Activated naive CD4-positive, alpha-beta T cell treated with anti-CD3 and anti-CD28 coated beads, Interleukin-2, amount 50 U/mL, for 16 hours (primary cell): Measurements from ENCODE around the gene NHEJ1.

ENCODE experiments used
- DNase-seq: peaks from one replicate; pipeline ENCODE4 v3.0.0-alpha.2; 2020

Gene NHEJ1

GRCh38 chr2:219026946-219027345 is 133.7 kb downstream of the NHEJ1 start:
- DNase-seq = no peak

GRCh38 chr2:219025637-219026585 is 134.7 kb downstream of the NHEJ1 start:
- no peak for DNase-seq
